HG03460 (cell line): ENCODE data around the gene RAD51B.
A peak's percentile ranks its signal among the peaks of the same experiment; 100 is the strongest.

Source experiments
- ATAC-seq: cut with Tn5 transposase; IDR thresholded peaks from one replicate; pipeline ENCODE4 v1.9.1; 2021; ENCODE audit not compliant: unreplicated experiment

The RAD51B gene

GRCh38 chr14:68513137-68513536 is 693.6 kb downstream of the RAD51B start:
- ATAC-seq = no peak

GRCh38 chr14:68513838-68514607 is 694.4 kb downstream of the RAD51B start:
- peak; percentile 79 for ATAC-seq

- no peak for ATAC-seq
Observed at GRCh38 chr14:68514608-68515194, 695.1 kb downstream of the RAD51B start.

GRCh38 chr14:68516342-68516741 is 696.8 kb downstream of the RAD51B start:
- ATAC-seq = no peak

GRCh38 chr14:68518166-68518565 is 698.6 kb downstream of the RAD51B start:
- no peak for ATAC-seq

GRCh38 chr14:68518761-68519670 is 699.4 kb downstream of the RAD51B start:
- ATAC-seq = no peak

- ATAC-seq = no peak
Observed at GRCh38 chr14:68519671-68520187, 700.1 kb downstream of the RAD51B start.

- ATAC-seq = no peak
Observed at GRCh38 chr14:68520637-68521556, 701.3 kb downstream of the RAD51B start.

- ATAC-seq = no peak
Observed at GRCh38 chr14:68521557-68521901, 702.0 kb downstream of the RAD51B start.

- ATAC-seq = no peak
Observed at GRCh38 chr14:68521961-68522509, 702.5 kb downstream of the RAD51B start.

- no peak for ATAC-seq
Observed at GRCh38 chr14:68522510-68523325, 703.1 kb downstream of the RAD51B start.

GRCh38 chr14:68523326-68523610 is 703.7 kb downstream of the RAD51B start:
- ATAC-seq = no peak

- no peak for ATAC-seq
Observed at GRCh38 chr14:68523989-68524725, 704.6 kb downstream of the RAD51B start.

GRCh38 chr14:68525516-68525915 is 705.9 kb downstream of the RAD51B start:
- ATAC-seq = no peak

GRCh38 chr14:68526512-68527091 is 707.0 kb downstream of the RAD51B start:
- no peak for ATAC-seq

GRCh38 chr14:68527329-68527851 is 707.8 kb downstream of the RAD51B start:
- no peak for ATAC-seq

GRCh38 chr14:68528040-68528687 is 708.6 kb downstream of the RAD51B start:
- ATAC-seq = no peak

- ATAC-seq = no peak
Observed at GRCh38 chr14:68530443-68530842, 710.9 kb downstream of the RAD51B start.
